Activated naive CD8-positive, alpha-beta T cell treated with anti-CD3 and anti-CD28 coated beads, Interleukin-2, amount 50 U/mL, for 16 hours (primary cell): ENCODE results near the gene CRLF2.
"Not testable (repeated sequence)": the region's sequence is repeated elsewhere in the genome, so short reads cannot be mapped to it uniquely, and the experiment has no call there.

Experiments
- DNase-seq: peaks from one replicate; pipeline ENCODE4 v3.0.0-alpha.2; 2020; ENCODE audit warnings: low read depth, low spot score

Gene CRLF2

DNA sequence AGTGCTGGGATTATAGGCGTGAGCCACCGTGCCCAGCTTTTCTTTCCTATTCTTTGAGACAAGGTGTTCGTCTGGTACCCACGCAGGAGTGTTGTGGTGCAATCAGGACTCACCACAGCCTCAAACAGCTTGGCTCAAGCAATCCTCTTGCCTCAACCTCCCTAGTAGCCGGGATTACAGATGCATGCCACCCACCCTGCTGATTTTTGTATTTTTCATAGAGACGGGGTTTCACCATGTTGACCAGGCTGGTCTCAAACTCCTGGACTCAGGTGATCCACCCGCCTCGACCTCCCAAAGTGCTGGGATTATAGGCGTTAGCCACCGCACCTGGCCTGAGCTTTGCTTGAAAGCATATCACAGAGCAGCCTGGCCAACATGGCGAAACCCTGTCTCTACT, 1.5 kb upstream of the CRLF2 start:
- DNase-seq: no peak

GRCh38 chrX:1210844-1211243, 1.6 kb downstream of the CRLF2 start:
- no peak for DNase-seq

DNA sequence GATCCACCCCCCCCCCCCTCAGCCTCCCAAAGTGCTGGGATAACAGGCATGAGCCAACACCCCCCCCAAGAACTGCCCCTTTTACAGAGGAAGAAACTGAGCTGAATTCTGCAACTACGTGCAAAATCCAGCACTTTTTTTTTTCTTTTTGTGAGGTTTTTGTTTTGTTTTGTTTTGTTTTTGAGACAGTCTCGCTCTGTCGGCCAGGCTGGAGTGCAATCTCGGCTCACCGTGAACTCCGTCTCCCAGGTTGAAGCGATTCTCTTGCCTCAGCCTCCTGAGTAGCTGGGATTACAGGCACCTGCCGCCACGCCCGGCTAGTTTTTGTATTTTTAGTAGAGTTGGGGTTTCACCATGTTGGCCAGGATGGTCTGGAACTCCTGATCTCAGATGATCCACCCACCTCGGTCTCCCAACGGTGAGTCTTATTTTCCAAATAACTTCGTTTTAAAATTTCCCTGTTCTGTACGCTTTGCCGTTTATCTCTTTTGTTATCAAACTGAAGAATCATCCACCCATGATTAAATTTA, 4.9 kb downstream of the CRLF2 start:
- no peak for DNase-seq

- no peak for DNase-seq
These were observed 6.5 kb downstream of the CRLF2 start for GRCh38 chrX:1205681-1206611.

DNA sequence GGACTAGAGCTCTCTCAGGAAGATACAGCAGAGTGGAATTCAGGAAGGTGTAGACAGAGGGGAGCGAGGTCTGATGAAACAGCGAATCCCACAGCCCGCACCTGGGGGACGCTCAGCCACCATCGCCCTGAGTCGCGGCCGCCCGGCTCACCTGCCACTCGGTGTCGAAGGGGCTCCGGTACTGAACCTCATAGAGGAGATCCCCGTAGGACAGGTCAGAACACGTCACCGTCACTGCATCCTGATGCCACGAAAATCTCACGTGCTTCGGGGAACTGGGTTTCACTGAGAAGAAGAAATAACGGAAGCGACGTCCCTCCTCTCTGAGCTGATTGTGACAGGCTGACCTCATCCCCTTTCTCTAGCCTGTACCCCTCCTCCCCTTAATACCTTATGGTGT, 10.2 kb downstream of the CRLF2 start:
- DNase-seq: no peak

- no peak for DNase-seq
These were observed 16.0 kb downstream of the CRLF2 start for GRCh38 chrX:1196436-1196835.

DNA sequence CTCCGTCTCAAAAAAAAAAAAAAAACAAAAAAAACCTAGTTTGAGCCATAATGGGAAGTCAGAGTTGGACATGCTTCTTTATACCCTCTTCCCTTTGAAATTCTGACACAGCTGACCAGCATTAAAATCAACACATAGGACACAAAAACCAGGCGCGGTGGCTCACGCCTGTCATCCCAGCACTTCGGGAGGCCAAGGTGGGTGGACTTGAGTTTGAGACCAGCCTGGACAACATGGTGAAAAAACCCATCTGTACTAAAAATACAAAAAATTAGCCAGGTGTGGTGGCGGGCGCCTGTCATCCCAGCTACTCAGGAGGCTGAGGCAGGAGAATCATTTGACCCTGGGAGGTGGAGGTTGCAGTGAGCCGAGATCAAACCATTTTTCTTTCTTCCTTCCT, 20.3 kb downstream of the CRLF2 start:
- DNase-seq: not testable (repeated sequence)

GRCh38 chrX:1190596-1191145, 21.8 kb downstream of the CRLF2 start:
- no peak for DNase-seq

DNA sequence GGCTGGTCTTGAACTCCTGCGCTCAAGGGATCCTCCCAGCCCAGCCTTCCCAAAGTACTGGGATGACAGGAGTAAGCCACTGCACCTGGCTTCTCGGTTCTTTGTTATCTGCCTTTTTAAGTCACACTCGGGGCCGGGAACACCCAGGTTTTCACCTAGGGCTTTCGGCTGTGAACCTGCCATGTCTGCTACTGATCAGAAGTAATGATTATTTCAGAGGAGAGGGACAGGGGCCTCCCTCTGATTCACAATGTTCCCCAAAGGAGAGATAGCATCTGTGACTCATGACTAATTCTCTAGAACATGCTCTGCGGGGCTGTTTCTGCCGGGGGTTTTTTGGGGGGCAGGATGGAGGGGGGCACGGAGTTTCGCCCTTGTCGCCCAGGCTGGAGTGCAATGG, 26.9 kb downstream of the CRLF2 start:
- DNase-seq: no peak

- no peak for DNase-seq
These were observed 30.2 kb downstream of the CRLF2 start for GRCh38 chrX:1182211-1182610.

- DNase-seq: not testable (repeated sequence)
These were observed 30.8 kb downstream of the CRLF2 start for GRCh38 chrX:1181661-1182060.

DNA sequence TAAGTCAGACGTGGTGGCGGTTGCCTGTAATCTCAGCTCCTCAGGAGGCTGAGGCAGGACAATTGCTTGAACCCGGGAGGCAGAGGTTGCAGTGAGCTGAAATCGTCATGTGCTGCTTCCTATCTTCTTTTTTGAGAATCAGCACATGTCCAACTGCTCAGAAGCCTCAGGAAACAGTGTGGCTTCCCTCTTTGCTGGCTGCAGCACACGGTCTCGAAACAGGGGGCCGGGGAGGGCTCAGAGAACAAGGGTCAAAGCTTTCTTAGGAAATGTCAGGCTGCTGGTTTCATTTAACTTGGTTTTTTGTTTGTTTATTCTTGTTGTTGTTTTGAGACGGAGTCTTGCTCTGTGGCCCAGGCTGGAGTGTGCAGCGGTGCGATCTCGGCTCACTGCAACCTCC, 31.3 kb downstream of the CRLF2 start:
- no peak for DNase-seq

DNA sequence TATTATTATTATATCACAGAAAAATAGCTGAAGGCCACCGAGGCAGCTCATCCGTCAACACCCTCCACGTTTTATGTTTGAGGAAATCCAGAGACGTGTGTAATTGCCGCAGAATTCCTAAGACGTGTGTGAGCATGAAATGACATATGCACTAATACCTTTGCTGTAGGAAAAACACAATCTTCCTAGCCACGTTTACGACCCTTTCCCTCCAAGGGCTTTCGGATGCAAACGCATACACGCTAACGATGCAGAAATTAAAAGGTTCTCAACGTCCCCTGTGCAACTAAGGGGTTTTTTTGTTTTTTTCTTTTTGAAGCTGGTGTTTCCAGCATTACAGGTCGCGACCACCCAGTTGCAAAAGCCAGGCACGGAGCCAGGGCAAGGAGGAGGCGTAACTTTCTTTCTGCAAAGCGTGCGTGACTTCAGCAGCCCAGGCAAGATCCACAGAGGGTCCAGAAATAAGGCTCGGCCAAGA, 33.8 kb downstream of the CRLF2 start:
- no peak for DNase-seq

DNA sequence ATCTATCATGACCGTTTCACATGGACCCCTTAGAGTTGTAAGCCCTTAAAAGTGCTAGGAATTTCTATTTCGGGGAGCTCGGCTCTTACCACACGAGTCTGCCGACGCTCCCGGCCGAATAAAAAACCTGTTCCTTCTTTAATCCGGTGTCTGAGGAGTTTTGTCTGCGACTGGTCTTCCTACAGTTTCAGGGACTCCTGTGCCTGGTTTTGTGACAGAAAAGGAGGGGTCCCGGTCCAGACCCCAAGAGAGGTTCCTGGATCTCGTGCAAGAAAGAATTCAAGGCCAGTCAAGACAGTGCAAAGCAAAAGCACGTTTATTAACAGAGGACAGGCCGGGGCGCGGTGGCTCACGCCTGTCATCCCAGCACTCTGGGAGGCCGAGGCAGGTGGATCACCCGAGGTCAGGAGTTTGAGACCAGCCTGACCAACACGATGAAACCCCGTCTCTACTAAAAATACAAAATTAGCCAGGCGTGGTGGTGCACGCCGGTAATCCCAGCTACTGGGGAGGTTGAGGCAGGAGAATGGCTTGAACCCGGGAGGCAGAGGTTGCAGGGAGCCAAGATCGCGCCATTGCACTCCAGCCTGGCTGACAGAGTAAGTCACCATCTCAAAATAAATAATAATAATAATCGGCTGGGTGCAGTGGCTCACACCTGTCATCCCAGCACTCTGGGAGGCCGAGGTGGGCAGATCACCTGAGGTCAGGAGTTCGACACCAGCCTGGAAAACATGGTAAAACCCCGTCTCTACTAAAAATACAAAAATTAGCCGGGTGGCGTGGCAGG, 35.7 kb downstream of the CRLF2 start:
- DNase-seq: not testable (repeated sequence)

- DNase-seq: not testable (repeated sequence)
These were observed 37.6 kb downstream of the CRLF2 start for GRCh38 chrX:1174609-1175545.

DNA sequence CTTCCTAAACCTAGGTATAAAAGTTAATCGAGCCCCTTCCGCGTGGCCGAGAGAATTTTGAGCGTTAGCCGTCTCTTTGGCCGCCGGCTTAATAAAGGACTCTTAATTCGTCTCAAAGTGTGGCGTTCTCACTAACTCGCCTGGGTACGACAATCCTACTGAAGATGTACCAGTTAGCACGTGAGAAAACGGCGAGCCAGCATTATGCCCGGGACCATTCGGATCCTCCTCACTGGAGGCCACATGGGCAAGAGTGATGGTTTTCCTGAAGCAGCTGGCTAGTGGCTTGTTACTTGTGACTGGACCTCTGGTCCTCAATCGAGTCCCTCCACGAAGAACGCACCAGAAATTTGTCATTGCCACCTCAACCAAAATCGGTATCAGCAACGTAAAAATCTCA, 39.0 kb downstream of the CRLF2 start:
- DNase-seq: not testable (repeated sequence)

DNA sequence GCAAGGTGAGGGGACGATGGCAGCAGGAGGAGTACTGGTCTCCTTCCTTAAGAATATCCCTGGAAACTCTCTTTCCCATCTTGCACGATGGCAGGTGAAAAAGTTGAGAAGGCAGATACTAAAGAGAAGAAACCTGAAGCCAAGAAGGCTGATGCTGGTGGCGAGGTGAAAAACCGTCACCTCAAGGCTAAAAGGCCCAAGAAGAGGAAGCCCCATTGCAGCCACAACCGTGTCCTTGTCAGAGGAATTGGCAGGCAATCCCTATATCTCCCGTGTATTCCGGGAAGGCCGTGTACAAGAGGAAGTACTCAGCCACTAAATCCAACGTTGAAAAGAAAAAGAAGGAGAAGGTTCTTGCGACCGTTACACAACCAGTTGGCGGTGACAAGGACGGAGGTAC, 40.0 kb downstream of the CRLF2 start:
- no peak for DNase-seq

DNA sequence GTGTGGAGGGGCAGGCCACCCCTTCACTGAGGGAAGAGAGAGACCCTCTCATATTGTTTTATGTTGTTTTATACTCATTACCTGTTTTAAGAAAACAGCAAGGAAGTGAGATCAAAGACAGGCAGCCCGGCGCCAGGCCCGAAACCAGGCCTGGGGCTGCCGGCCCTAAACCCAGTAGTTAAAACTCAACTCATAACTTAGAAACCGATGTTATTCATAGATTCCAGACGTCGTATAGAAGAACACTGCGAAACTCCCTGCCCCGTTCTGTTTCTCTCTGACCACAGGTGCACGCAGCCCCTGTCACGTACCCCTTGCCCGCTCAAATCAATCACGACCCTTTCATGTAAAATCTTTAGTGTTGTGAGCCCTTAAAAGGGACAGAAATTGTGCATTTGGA, 40.5 kb downstream of the CRLF2 start:
- not testable (repeated sequence) for DNase-seq

- no peak for DNase-seq
These were observed 42.2 kb downstream of the CRLF2 start for GRCh38 chrX:1170243-1170642.

GRCh38 chrX:1169189-1169588, 43.3 kb downstream of the CRLF2 start:
- no peak for DNase-seq

DNA sequence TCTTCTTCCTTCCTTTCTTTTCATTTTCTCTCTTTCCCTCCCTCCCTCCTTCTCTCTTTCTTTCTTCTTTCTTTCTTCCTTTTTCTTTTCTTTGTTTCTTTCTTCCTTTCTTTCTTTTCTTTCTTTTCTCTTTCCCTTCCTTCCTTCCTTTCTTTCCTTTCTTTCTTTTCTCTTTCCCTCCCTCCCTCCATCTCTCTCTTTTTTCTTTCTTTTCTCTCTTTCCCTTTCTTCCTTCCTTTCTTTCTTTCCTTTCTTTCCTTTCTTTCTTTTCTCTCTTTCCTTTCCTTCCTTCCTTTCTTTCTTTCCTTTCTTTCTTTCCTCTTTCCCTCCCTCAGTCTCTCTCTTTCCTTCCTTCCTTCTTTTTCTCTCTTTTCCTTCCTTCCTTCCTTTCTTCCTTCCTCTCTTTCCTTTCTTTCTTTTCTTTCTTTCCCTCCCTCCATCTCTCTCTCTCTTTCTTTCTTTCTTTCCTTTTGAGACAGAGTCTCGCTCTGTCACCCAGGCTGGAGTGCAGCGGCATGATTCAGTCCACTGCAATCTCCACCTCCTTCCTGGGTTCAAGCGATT, 44.4 kb downstream of the CRLF2 start:
- no peak for DNase-seq
